WERI-Rb-1 (cell line): ENCODE data around the gene FANCB.

Source experiments
- DNase-seq: peaks from one replicate; pipeline ENCODE4 v3.0.0-alpha.2; 2020
- H3K27ac ChIP-seq: fragments of 250-450 bp; sonication (Bioruptor Pico); 2 replicates; pipeline ENCODE4 v1.5.1; 2020; ENCODE audit warnings: mild to moderate bottlenecking, moderate library complexity
- H3K27me3 ChIP-seq: fragments of 250-450 bp; sonication (Bioruptor Pico); 2 replicates; pipeline ENCODE4 v1.5.1; 2021; ENCODE audit warnings: mild to moderate bottlenecking, low read depth, moderate library complexity; ENCODE audit not compliant: insufficient read depth, severe bottlenecking
- H3K36me3 ChIP-seq: fragments of 250-450 bp; sonication (Bioruptor Pico); 2 replicates; pipeline ENCODE4 v1.5.1; 2020; ENCODE audit warnings: mild to moderate bottlenecking, moderate library complexity
- H3K4me3 ChIP-seq: 2 replicates; pipeline ENCODE4 v1.5.1; 2011; ENCODE audit warnings: low read depth, mild to moderate bottlenecking, control low read depth, low read length
- H3K9me3 ChIP-seq: fragments of 250-450 bp; sonication (Bioruptor Pico); 2 replicates; pipeline ENCODE4 v1.5.1; 2021; ENCODE audit warnings: mild to moderate bottlenecking, moderate library complexity; ENCODE audit not compliant: severe bottlenecking
- CTCF ChIP-seq: IDR thresholded peaks from 2 replicates; pipeline ENCODE4 v1.5.1; 2011; ENCODE audit warnings: low read depth, mild to moderate bottlenecking, control low read depth, inconsistent platforms, low read length

FANCB gene

GRCh38 chrX:14872355-14872754, 514 bp downstream of the FANCB start:
- DNase-seq: no peak
- TF ChIP-seq CTCF: no peak
- no peaks in the 10 kb centered on the region; the same call in 1 of the 2 replicates for H3K36me3 ChIP-seq
- no peaks in the 10 kb centered on the region for H3K9me3 ChIP-seq
- H3K4me3 ChIP-seq: peak overlapping the region; percentile 61
- peak overlapping the region; percentile 61; the same call in 1 of the 2 replicates for H3K27ac ChIP-seq
- H3K27me3 ChIP-seq: no peaks in the 10 kb centered on the region

GRCh38 chrX:14871767-14872166, 1.1 kb downstream of the FANCB start:
- TF ChIP-seq CTCF: no peak
- no peaks in the 10 kb centered on the region for H3K27me3 ChIP-seq
- no peaks in the 10 kb centered on the region for H3K9me3 ChIP-seq
- no peak overlapping the region for H3K27ac ChIP-seq
- no peaks in the 10 kb centered on the region; the same call in 1 of the 2 replicates for H3K36me3 ChIP-seq
- DNase-seq: no peak
- H3K4me3 ChIP-seq: no peak overlapping the region

- no peak for TF ChIP-seq CTCF
- Histone ChIP-seq H3K27me3 (no peaks in the 10 kb centered on the region), H3K4me3 (no peak overlapping the region), H3K9me3 (no peaks in the 10 kb centered on the region), H3K36me3 (no peaks in the 10 kb centered on the region; the same call in 1 of the 2 replicates), H3K27ac (no peak overlapping the region)
- no peak for DNase-seq
Observed at GRCh38 chrX:14865201-14865600, 7.7 kb downstream of the FANCB start.

GRCh38 chrX:14864631-14865030, 8.2 kb downstream of the FANCB start:
- H3K36me3 ChIP-seq: no peaks in the 10 kb centered on the region; the same call in 1 of the 2 replicates
- no peaks in the 10 kb centered on the region for H3K9me3 ChIP-seq
- H3K27me3 ChIP-seq: no peaks in the 10 kb centered on the region
- H3K27ac ChIP-seq: no peak overlapping the region
- H3K4me3 ChIP-seq: no peak overlapping the region
- TF ChIP-seq CTCF: no peak
- DNase-seq: no peak

GRCh38 chrX:14851526-14851925, 21.3 kb downstream of the FANCB start:
- H3K27ac ChIP-seq: no peak overlapping the region
- H3K27me3 ChIP-seq: no peaks in the 10 kb centered on the region
- no peak for DNase-seq
- H3K36me3 ChIP-seq: no peaks in the 10 kb centered on the region
- no peak for TF ChIP-seq CTCF
- H3K4me3 ChIP-seq: no peak overlapping the region
- no peaks in the 10 kb centered on the region for H3K9me3 ChIP-seq

- DNase-seq: no peak
- no peaks in the 10 kb centered on the region for H3K9me3 ChIP-seq
- H3K4me3 ChIP-seq: no peak overlapping the region
- no peaks in the 10 kb centered on the region for H3K27me3 ChIP-seq
- TF ChIP-seq CTCF: no peak
- H3K27ac ChIP-seq: no peak overlapping the region
- no peaks in the 10 kb centered on the region for H3K36me3 ChIP-seq
Observed at GRCh38 chrX:14843666-14844065, 29.2 kb downstream of the FANCB start.
